HG02870 (cell line): ENCODE measurements around the gene TCHP.
"Not testable (repeated sequence)": the region's sequence is repeated elsewhere in the genome, so short reads cannot be mapped to it uniquely, and the experiment has no call there.

ENCODE experiments used
- ATAC-seq: cut with Tn5 transposase; IDR thresholded peaks from one replicate; pipeline ENCODE4 v1.9.1; 2021; ENCODE audit warnings: mild to moderate bottlenecking, moderate library complexity; ENCODE audit not compliant: unreplicated experiment

TCHP gene

GRCh38 chr12:109905301-109905700 lies 5.2 kb downstream of the TCHP start:
- ATAC-seq = no peak

GRCh38 chr12:109910254-109910968 lies 10.3 kb downstream of the TCHP start:
- ATAC-seq = no peak

- no peak for ATAC-seq
Observed at GRCh38 chr12:109910969-109911348, 10.9 kb downstream of the TCHP start.

GRCh38 chr12:109912855-109913321 lies 12.8 kb downstream of the TCHP start:
- ATAC-seq = no peak

DNA sequence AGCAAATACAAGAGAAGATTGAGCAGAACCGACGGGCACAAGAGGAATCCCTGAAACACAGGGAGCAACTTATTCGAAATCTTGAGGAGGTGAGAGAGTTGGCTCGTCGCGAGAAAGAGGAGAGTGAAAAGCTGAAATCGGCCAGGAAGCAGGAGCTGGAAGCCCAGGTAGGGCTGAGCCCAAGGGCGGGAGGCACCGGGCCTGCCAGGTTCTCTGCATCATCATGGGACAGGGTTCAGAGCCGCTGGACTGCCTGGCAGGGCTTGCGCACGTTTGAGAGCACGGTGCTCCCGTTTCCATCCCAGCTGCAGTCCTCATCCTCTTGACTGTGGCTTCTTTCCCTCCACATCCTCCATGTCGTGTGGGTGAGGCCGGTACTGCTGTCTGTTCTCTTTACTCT lies 14.4 kb downstream of the TCHP start:
- no peak for ATAC-seq

- ATAC-seq = no peak
Observed at GRCh38 chr12:109915171-109916040, 15.3 kb downstream of the TCHP start.

DNA sequence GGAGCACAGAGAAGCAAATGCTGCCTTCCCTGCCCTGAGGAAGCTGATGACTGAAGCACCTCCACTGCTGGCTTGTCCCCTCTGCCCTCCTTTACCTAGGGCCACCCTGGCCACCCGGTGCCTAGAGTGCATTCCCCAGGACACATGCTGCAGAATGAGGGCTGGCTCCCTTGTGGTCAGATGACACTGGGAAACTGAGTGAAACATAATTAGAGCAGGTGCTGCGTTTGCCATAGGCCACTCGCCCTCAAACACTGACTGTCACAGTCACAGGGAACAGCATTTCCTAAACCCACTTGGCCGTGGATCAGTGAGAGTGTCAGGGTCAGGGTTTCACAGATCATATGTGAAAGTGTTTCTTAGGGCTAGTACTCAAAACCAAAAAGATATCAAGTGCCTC lies 16.0 kb downstream of the TCHP start:
- no peak for ATAC-seq

- no peak for ATAC-seq
Observed at GRCh38 chr12:109919456-109919855, 19.4 kb downstream of the TCHP start.

DNA sequence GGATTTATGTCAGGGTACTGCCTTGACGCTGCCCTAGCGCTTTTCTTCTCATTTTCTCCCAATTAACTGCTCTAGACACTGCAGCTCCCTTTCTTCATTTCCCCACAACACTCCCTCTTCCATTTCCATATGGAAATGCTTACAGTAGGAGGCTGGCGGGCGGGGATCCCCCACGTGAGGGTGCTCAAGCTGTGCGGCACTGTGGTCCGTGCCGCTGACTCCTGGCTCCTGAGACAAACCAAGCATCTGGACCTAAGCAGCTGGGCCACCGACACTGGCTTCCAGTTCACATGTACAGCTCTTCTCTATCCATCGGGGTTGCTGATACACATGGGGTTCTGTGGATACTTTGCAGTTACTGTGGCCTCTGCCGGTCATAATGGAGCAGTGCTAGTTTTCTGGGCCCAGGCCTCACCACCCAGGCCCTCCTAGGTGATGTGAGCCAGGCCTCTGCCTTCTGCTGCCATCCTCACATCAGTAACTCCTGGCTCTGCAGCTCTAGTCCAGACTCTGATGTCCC lies 20.2 kb downstream of the TCHP start:
- ATAC-seq = no peak

- ATAC-seq = no peak
Observed at GRCh38 chr12:109921982-109922381, 21.9 kb downstream of the TCHP start.

GRCh38 chr12:109923038-109923437 lies 23.0 kb downstream of the TCHP start:
- ATAC-seq = no peak

GRCh38 chr12:109923481-109924245 lies 23.6 kb downstream of the TCHP start:
- no peak for ATAC-seq

DNA sequence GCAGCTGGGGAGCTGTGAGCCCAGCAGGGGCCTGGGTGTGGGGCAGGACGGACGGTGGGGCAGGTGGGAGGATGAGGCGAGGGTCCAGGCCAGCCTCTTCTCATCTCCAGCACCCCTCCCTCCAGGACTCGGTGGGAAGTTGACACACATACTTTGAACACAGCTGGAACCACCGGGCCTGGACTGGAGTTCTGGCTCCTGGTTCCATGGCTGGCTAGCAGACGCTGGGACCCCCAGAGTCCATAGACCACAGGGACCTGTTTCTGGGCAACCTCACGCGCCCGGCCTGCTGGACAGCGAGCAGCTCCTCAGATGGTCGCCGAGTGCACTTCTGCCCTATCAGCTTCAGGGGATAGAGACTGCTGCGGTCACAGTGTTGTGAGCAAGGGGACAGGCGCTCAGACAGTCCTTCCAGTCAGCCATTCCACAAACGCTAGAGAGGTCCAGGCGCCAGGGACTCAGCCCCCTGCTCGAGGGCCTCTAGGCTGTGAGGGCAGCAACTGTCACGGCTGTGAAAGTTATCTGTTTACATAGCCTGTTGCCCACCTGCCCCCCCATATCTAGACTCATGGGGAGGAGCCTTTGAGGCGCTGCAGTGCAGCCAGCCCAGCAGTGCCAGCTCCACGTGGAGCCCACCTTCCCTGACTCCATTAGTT lies 25.2 kb downstream of the TCHP start:
- ATAC-seq = no peak

GRCh38 chr12:109926016-109926415 lies 25.9 kb downstream of the TCHP start:
- ATAC-seq = no peak

DNA sequence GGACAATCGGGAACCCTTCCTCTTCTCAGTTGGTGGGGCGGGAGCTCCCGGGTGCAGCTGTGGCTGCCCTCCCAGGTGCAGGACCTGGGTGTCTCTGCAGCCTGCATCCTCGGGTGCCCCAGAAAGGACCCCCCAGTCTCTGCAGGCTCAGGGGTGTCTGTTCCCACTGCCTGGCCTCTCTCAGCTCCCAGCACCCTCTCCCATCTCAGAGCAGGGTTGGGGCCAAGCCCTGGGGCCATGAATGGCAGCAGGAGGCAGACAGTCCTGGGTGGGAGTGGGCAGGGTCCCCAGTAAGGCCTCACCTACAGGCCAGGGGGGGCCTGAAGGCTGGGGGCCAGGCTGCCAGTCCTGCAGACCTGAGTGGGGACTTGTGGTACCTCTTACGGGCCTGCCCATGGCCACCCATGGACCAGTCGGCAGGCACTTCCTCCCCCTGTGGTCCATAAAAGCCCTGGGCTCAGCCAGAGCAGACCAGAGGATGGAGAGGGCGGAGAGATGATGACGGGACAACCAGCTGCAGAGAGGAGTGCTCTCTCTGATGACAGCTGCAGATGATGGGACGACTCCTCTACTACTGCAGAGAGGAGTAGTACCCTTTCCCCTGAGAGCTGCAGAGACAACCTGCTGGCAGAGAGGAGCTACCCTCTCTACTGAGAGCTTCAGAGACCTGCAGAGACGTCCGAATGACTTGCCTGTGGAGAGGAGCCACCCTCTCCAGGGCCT lies 26.6 kb downstream of the TCHP start:
- ATAC-seq = no peak

DNA sequence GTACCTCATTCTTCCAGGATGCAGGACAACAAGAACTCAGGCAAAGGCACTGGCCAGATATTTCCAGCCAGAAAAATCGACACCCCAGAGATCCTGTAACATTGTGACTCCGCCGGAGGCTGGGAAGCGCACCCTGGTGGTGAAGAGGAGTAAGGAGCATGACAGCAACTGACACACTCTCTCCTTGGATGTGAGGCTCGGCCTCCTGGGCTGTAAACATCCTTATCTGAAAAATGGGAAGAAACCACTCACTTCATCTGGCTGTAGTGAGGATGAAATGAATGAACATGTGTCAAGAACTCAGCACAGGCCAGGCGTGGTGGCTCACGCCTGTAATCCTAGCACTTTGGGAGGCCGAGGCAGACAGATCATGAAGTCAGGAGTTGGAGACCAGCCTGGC lies 27.5 kb downstream of the TCHP start:
- ATAC-seq = no peak

DNA sequence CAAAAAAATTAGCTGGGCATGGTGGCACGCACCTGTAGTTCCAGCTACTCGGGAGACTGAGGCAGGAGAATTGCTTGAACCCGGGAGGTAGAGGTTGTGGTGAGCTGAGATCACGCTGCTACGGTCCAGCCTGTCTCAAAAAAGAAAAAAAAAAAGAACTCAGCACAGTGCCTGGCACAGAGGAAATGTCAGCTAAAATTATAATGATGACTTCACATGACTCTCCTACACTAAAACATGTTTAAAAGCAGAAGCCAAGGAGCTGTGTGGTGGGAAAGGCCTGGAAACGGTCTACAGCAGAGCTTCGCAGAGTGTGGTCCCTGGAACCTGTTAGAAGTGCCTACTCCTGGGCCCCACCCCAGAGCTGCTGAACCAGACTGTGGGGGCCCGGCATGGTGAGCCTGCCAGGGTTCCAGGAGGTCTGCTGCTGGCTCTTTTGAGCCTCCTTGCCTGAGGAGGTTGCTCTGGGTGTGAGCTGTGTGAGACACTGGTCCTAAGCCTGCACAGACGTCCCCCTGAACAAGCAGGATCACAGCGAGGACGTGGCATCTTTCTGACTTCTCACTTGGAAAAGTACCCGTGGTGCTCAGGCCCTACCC lies 28.1 kb downstream of the TCHP start:
- ATAC-seq = no peak

DNA sequence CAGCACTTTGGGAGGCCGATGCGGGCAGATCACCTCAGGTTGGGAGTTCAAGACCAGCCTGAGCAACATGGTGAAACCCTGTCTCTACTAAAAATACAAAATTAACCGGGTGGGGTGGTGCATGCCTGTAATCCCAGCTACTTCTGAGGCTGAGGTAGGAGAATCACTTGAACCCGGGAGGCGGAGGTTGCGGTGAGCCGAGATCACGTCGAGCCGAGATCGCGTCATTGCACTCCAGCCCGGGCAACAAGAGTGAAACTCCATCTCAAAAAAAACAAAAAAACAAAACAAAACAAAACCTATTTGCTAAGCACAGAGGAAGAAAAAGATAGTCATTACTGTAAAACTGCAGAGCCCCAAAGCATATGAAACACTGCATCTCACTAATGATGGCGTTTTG lies 29.3 kb downstream of the TCHP start:
- not testable (repeated sequence) for ATAC-seq

GRCh38 chr12:109930028-109930800 lies 30.1 kb downstream of the TCHP start:
- no peak for ATAC-seq
